Liver (tissue), 9 donors: ENCODE measurements around the gene MAPKBP1. TPM values are rescaled to one million over a fixed set of nuclear protein-coding genes. Genes with fewer than 3 reads are reported as not detected.

Source experiments
- DNase-seq: peaks from one replicate; pipeline ENCODE4 v3.0.0-alpha.2; 2017; ENCODE audit warnings: low spot score
- H3K27ac ChIP-seq, 2 donors: one replicate each; pipeline ENCODE4 v1.7.0; 2013; ENCODE audit warnings: inconsistent platforms in 2 of 2, low read length in 2 of 2, control low read depth in 1 of 2, low read depth in 1 of 2, mild to moderate bottlenecking in 1 of 2
- H3K27me3 ChIP-seq, 4 donors: one replicate each; pipeline versions ENCODE4 v1.6.1 to v1.7.0; 2013; ENCODE audit warnings: low read length in 3 of 4, inconsistent platforms in 1 of 4, mild to moderate bottlenecking in 1 of 4, moderate library complexity in 1 of 4; ENCODE audit not compliant: control insufficient read depth in 4 of 4, insufficient read depth in 4 of 4
- H3K36me3 ChIP-seq, 4 donors: one replicate each; pipeline versions ENCODE4 v1.6.1 to v1.7.0; 2013; ENCODE audit warnings: low read length in 3 of 4, mild to moderate bottlenecking in 3 of 4, low read depth in 1 of 4, moderate library complexity in 1 of 4; ENCODE audit not compliant: control insufficient read depth in 4 of 4, insufficient read depth in 3 of 4
- H3K4me1 ChIP-seq, 4 donors: one replicate each; pipeline versions ENCODE4 v1.6.1 to v1.7.0; 2013; ENCODE audit warnings: low read length in 3 of 4, mild to moderate bottlenecking in 3 of 4, moderate library complexity in 1 of 4; ENCODE audit not compliant: control insufficient read depth in 4 of 4, insufficient read depth in 4 of 4
- H3K4me3 ChIP-seq, 3 donors: one replicate each; pipeline versions ENCODE4 v1.6.1 to v1.7.0; 2013; ENCODE audit warnings: low read length in 3 of 3, control low read depth in 1 of 3, low read depth in 1 of 3, mild to moderate bottlenecking in 1 of 3
- H3K9ac ChIP-seq, 2 donors: one replicate each; pipeline ENCODE4 v1.7.0; 2013; ENCODE audit warnings: low read length in 2 of 2, mild to moderate bottlenecking in 2 of 2, moderate library complexity in 2 of 2, control low read depth in 1 of 2, low read depth in 1 of 2
- H3K9me3 ChIP-seq, 4 donors: one replicate each; pipeline versions ENCODE4 v1.6.1 to v1.7.0; 2013; ENCODE audit warnings: low read length in 3 of 4; ENCODE audit not compliant: control insufficient read depth in 4 of 4
- EGR1 ChIP-seq, 2 donors: IDR thresholded peaks; 2 replicates each; pipeline ENCODE4 v1.6.1; 2016 to 2018; ENCODE audit warnings: antibody characterized with exemption in 2 of 2, low read depth in 2 of 2
- FOXA1 ChIP-seq: IDR thresholded peaks from 2 replicates; pipeline ENCODE4 v1.6.1; 2016; ENCODE audit warnings: antibody characterized with exemption
- FOXA2 ChIP-seq: IDR thresholded peaks from 2 replicates; pipeline ENCODE4 v1.6.1; 2016; ENCODE audit warnings: antibody characterized with exemption
- GABPA ChIP-seq, 2 donors: IDR thresholded peaks in 1 of 2; conservative IDR thresholded peaks in 1 of 2; 2 replicates each; pipeline ENCODE4 v1.6.1; 2016; ENCODE audit warnings: antibody characterized with exemption in 2 of 2, mild to moderate bottlenecking in 1 of 2, moderate library complexity in 1 of 2
- JUND ChIP-seq, 2 donors: IDR thresholded peaks; 2 replicates each; pipeline ENCODE4 v1.6.1; 2016; ENCODE audit warnings: antibody characterized with exemption in 2 of 2
- NR2F2 ChIP-seq: IDR thresholded peaks from 2 replicates; pipeline ENCODE4 v1.6.1; 2016; ENCODE audit warnings: antibody characterized with exemption
- RAD21 ChIP-seq, 2 donors: IDR thresholded peaks; 2 replicates each; pipeline ENCODE4 v1.6.1; 2016; ENCODE audit warnings: antibody characterized with exemption in 2 of 2, mild to moderate bottlenecking in 2 of 2
- RXRA ChIP-seq, 2 donors: IDR thresholded peaks; 2 replicates each; pipeline ENCODE4 v1.6.1; 2017 to 2018; ENCODE audit warnings: antibody characterized with exemption in 2 of 2, mild to moderate bottlenecking in 1 of 2
- SP1 ChIP-seq: IDR thresholded peaks from 2 replicates; pipeline ENCODE4 v1.6.1; 2018; ENCODE audit warnings: antibody characterized with exemption, mild to moderate bottlenecking
- TAF1 ChIP-seq: conservative IDR thresholded peaks from 2 replicates; pipeline ENCODE4 v1.6.1; 2016; ENCODE audit warnings: antibody characterized with exemption, mild to moderate bottlenecking
- YY1 ChIP-seq: IDR thresholded peaks from 2 replicates; pipeline ENCODE4 v1.6.1; 2016; ENCODE audit warnings: antibody characterized with exemption, mild to moderate bottlenecking
- ZBTB33 ChIP-seq: IDR thresholded peaks from 2 replicates; pipeline ENCODE4 v1.6.1; 2016; ENCODE audit warnings: antibody characterized with exemption
- WGBS: extraction: QIAGEN DNeasy Blood & Tissue Kit; methylation state at CpG from one replicate; pipeline ENCODE4 v1.1.7; 2013; 5-methylcytosine and 5-hydroxymethylcytosine counted together
- polyA plus RNA-seq, 2 donors: library from polyadenylated mRNA; stranded (reverse) in 1 of 2; unstranded in 1 of 2; fragments of 200-250 nt in 1 of 2; fragments of >200 nt in 1 of 2; fragmentation: Nextera tagmentation in 1 of 2; extraction: Ambion mirVana in 1 of 2; gene quantifications; one replicate each; pipeline versions ENCODE4 v1.2.1 to v1.2.3, GENCODE V29; 2013 to 2015
- total RNA-seq, 2 donors: library from RNA; depleted of rRNA; stranded (reverse); fragments of >200 nt; gene quantifications; one replicate each; pipeline ENCODE4 v1.2.3, GENCODE V29; 2014
- TF ChIP-seq, protein P1 (sequence below): fragments of 150-350 bp; IDR thresholded peaks from 2 replicates; pipeline ENCODE4 v1.5.1; 2017; ENCODE audit warnings: improper control_type of control experiment, low read depth, low read length; ENCODE audit not compliant: missing input control
- TF ChIP-seq, protein P2 (sequence below): IDR thresholded peaks from 2 replicates; pipeline ENCODE4 v1.6.1; 2016; ENCODE audit warnings: antibody characterized with exemption, mild to moderate bottlenecking
- TF ChIP-seq, protein P3 (sequence below): IDR thresholded peaks from 2 replicates; pipeline ENCODE4 v1.6.1; 2016; ENCODE audit warnings: antibody characterized with exemption
- donor health status: healthy.
- donor health status: healthy.
- donor health status: healthy.
- donor health status: healthy.
- donor health status: healthy.

The MAPKBP1 gene
- total and polyA plus RNA-seq, 4 donors, result 0.89 to 10.3 (median 2.7) TPM

- H3K4me3 ChIP-seq, result no peak overlapping the region
- no peak overlapping the region for H3K9ac ChIP-seq
- no peaks in the 10 kb centered on the region for H3K36me3 ChIP-seq
- H3K4me1 ChIP-seq, result no peaks in the 10 kb centered on the region
- TF ChIP-seq, protein P1, sequence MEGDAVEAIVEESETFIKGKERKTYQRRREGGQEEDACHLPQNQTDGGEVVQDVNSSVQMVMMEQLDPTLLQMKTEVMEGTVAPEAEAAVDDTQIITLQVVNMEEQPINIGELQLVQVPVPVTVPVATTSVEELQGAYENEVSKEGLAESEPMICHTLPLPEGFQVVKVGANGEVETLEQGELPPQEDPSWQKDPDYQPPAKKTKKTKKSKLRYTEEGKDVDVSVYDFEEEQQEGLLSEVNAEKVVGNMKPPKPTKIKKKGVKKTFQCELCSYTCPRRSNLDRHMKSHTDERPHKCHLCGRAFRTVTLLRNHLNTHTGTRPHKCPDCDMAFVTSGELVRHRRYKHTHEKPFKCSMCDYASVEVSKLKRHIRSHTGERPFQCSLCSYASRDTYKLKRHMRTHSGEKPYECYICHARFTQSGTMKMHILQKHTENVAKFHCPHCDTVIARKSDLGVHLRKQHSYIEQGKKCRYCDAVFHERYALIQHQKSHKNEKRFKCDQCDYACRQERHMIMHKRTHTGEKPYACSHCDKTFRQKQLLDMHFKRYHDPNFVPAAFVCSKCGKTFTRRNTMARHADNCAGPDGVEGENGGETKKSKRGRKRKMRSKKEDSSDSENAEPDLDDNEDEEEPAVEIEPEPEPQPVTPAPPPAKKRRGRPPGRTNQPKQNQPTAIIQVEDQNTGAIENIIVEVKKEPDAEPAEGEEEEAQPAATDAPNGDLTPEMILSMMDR, result no peak
- TF ChIP-seq RXRA (IDR thresholded peaks at IDR 0.05) (no peak), RAD21 (IDR thresholded peaks at IDR 0.05) (no peak), NR2F2 (no peak), SP1 (no peak), EGR1 (IDR thresholded peaks at IDR 0.05; ENCODE audit: low read depth in 2 of 2) (no peak)
- 95% methylated on average over 9 of the region's 9 CpGs for WGBS
- DNase-seq, result no peak
- no peaks in the 10 kb centered on the region for H3K9me3 ChIP-seq
- no peaks in the 10 kb centered on the region for H3K27me3 ChIP-seq
- H3K27ac ChIP-seq, result no peak overlapping the region
These were observed 83.0 kb downstream of the MAPKBP1 start for GRCh38 chr15:41857316-41857715.

DNA sequence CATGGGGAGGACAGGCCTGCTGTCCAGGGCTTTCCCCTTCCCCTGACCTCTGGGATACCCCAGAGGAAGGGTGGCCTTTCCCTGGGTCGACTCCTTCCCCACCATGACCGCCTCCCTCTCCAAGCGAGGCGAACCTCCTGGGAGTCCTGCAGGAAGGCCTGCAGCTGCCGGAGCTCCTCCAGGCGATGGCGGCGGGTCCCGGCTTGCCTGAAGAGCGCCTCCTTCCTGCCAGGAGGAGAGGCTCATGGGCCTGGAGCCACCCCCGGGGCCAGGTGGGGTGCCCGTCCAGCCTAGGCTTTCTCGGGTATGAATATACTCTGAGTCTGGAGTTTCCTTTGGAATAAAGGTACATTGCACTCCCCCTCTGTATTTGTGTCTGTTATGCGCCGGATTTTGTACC is 84.5 kb downstream of the MAPKBP1 start:
- TF ChIP-seq NR2F2 (no peak), SP1 (no peak), YY1 (no peak), TAF1 (no peak), FOXA1 (no peak), FOXA2 (no peak)
- TF ChIP-seq, protein P2, sequence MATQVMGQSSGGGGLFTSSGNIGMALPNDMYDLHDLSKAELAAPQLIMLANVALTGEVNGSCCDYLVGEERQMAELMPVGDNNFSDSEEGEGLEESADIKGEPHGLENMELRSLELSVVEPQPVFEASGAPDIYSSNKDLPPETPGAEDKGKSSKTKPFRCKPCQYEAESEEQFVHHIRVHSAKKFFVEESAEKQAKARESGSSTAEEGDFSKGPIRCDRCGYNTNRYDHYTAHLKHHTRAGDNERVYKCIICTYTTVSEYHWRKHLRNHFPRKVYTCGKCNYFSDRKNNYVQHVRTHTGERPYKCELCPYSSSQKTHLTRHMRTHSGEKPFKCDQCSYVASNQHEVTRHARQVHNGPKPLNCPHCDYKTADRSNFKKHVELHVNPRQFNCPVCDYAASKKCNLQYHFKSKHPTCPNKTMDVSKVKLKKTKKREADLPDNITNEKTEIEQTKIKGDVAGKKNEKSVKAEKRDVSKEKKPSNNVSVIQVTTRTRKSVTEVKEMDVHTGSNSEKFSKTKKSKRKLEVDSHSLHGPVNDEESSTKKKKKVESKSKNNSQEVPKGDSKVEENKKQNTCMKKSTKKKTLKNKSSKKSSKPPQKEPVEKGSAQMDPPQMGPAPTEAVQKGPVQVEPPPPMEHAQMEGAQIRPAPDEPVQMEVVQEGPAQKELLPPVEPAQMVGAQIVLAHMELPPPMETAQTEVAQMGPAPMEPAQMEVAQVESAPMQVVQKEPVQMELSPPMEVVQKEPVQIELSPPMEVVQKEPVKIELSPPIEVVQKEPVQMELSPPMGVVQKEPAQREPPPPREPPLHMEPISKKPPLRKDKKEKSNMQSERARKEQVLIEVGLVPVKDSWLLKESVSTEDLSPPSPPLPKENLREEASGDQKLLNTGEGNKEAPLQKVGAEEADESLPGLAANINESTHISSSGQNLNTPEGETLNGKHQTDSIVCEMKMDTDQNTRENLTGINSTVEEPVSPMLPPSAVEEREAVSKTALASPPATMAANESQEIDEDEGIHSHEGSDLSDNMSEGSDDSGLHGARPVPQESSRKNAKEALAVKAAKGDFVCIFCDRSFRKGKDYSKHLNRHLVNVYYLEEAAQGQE, result no peak
- TF ChIP-seq, protein P3, sequence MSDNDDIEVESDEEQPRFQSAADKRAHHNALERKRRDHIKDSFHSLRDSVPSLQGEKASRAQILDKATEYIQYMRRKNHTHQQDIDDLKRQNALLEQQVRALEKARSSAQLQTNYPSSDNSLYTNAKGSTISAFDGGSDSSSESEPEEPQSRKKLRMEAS, result no peak
- Histone ChIP-seq H3K9me3 (no peaks in the 10 kb centered on the region), H3K27me3 (no peaks in the 10 kb centered on the region), H3K4me3 (no peak overlapping the region), H3K4me1 (no peaks in the 10 kb centered on the region), H3K36me3 (no peaks in the 10 kb centered on the region), H3K27ac (no peak overlapping the region), H3K9ac (no peak overlapping the region)
- no peak for DNase-seq
- WGBS, result 96% methylated on average over 15 of the region's 15 CpGs

DNA sequence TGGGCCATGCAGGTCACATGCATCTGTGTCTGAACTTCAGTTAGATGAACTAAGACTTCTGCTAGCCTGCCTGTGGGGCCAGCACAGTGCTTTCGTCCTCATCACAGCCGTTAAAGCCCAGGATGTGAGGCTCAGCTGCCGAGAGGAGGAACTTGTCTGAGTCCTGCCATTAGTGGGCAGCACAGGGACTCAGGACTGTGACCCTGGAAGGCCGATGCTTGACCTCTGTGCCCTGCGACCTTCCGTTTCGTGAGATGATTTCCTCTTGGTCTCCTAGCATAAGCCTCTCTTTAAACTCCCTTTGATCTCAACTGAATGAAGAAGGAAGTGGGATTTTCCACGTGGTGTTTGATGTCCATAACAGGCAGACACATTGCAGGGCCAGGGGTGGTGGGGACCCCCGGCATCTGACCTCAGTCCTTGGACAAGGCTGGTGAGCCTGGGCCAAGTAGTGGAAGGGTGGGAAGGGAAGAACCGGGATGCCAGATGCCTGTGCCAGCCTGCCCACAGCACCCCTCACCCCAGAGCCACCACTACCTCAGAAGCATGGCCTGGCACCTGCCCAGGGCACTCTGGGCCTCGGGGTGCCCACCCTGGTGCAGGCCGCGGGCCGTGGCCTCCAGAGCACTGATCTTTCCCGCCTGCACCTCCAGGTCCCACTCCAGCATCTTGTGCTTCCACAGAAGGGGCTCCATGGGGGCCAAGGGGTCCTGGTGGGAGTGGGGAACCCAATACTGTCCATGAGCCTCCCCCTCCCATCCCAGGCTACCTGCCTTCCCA is 86.0 kb downstream of the MAPKBP1 start:
- 56% methylated on average over 15 of the region's 15 CpGs for WGBS
- no peak for DNase-seq
- TF ChIP-seq, protein P3, result no peak
- TF ChIP-seq EGR1 (IDR thresholded peaks at IDR 0.05; ENCODE audit: low read depth in 2 of 2) (no peak), JUND (IDR thresholded peaks at IDR 0.05) (no peak), TAF1 (no peak), ZBTB33 (no peak), FOXA1 (no peak), GABPA (IDR thresholded peaks at IDR 0.05 in 1 of 2, conservative IDR thresholded peaks at IDR 0.05 in 1 of 2) (no peak)
- TF ChIP-seq, protein P2, result no peak

More for the DNA sequence above, 86.0 kb downstream of the MAPKBP1 start:
- H3K27me3 ChIP-seq, result no peaks in the 10 kb centered on the region
- H3K27ac ChIP-seq, result no peak overlapping the region
- H3K4me3 ChIP-seq, result no peak overlapping the region
- H3K9ac ChIP-seq, result no peak overlapping the region
- no peaks in the 10 kb centered on the region for H3K36me3 ChIP-seq
- no peaks in the 10 kb centered on the region for H3K4me1 ChIP-seq
- H3K9me3 ChIP-seq, result no peaks in the 10 kb centered on the region
